Vagina (tissue), 2 donors: ENCODE measurements around the gene ADGRV1. TPM values are rescaled to one million over a fixed set of nuclear protein-coding genes. Genes with fewer than 3 reads are reported as not detected.
"Not testable (repeated sequence)": the region's sequence is repeated elsewhere in the genome, so short reads cannot be mapped to it uniquely, and the experiment has no call there.

Experiments used
- DNase-seq, 2 donors: peaks; one replicate each; pipeline ENCODE4 v3.0.0-alpha.2; 2017; ENCODE audit errors: extremely low spot score in 2 of 2
- H3K27ac ChIP-seq: fragments of 200-600 bp; sonication (generic); one replicate; pipeline ENCODE4 v1.5.1; 2019
- H3K27me3 ChIP-seq: fragments of 200-600 bp; sonication (generic); one replicate; pipeline ENCODE4 v1.5.1; 2019
- H3K36me3 ChIP-seq, 2 donors: fragments of 200-600 bp; sonication (generic); one replicate each; pipeline ENCODE4 v1.5.1; 2017 to 2019
- H3K4me1 ChIP-seq: fragments of 200-600 bp; sonication (generic); one replicate; pipeline ENCODE4 v1.5.1; 2019
- H3K4me3 ChIP-seq, 2 donors: fragments of 200-600 bp; sonication (generic); 1 replicate in 1 of 2; 2 replicates in 1 of 2; pipeline ENCODE4 v1.5.1; 2016 to 2019
- H3K9me3 ChIP-seq: fragments of 200-600 bp; sonication (generic); one replicate; pipeline ENCODE4 v1.5.1; 2019
- CTCF ChIP-seq, 3 experiments: fragments of 450-650 bp in 2 of 3; fragments of 200-600 bp in 1 of 3; sonication (generic) in 1 of 3; IDR thresholded peaks; one replicate each; pipeline ENCODE4 v1.5.1; 2017 to 2019; ENCODE audit warnings: antibody characterized with exemption in 3 of 3, mild to moderate bottlenecking in 2 of 3, moderate library complexity in 2 of 3
- POLR2A ChIP-seq, 2 donors: fragments of 450-650 bp; IDR thresholded peaks; one replicate each; pipeline ENCODE4 v1.6.1; 2017; ENCODE audit warnings: antibody characterized with exemption in 2 of 2, mild to moderate bottlenecking in 2 of 2, moderate library complexity in 2 of 2
- POLR2AphosphoS5 ChIP-seq, 2 donors: sonication (generic); formaldehyde crosslinking; IDR thresholded peaks; one replicate each; pipeline ENCODE4 v1.9.0; 2017; ENCODE audit warnings: antibody characterized with exemption in 2 of 2, mild to moderate bottlenecking in 2 of 2, low read depth in 1 of 2; ENCODE audit not compliant: insufficient read depth in 1 of 2
- intact Hi-C: fragments of 100-400 bp; cut with DNase I; formaldehyde crosslinking; loops from one replicate; pipeline ENCODE4 v1.15.1; 2023
- total RNA-seq: library from RNA; depleted of rRNA; stranded (reverse); fragments of >200 nt; gene quantifications from one replicate; pipeline ENCODE4 v1.2.3, GENCODE V29; 2016

Gene ADGRV1
- total RNA-seq, 1 donor from 2014 or later: 10.6 TPM

GRCh38 chr5:91032125-91032524, 473.5 kb downstream of the ADGRV1 start:
- no peak for DNase-seq
- intact Hi-C loops: no loop called here
- H3K27ac ChIP-seq: no peak overlapping the region
- no peaks in the 10 kb centered on the region for H3K36me3 ChIP-seq
- H3K4me1 ChIP-seq: peaks cover 3% of the 10 kb centered on the region
- no peak for TF ChIP-seq POLR2A (IDR thresholded peaks at IDR 0.05)
- H3K27me3 ChIP-seq: no peaks in the 10 kb centered on the region
- H3K4me3 ChIP-seq: no peak overlapping the region
- H3K9me3 ChIP-seq: no peaks in the 10 kb centered on the region

GRCh38 chr5:91033370-91033769, 474.8 kb downstream of the ADGRV1 start:
- intact Hi-C loops: no loop called here
- H3K27me3 ChIP-seq: no peaks in the 10 kb centered on the region
- no peak overlapping the region for H3K4me3 ChIP-seq
- no peaks in the 10 kb centered on the region for H3K36me3 ChIP-seq
- H3K27ac ChIP-seq: no peak overlapping the region
- no peaks in the 10 kb centered on the region for H3K9me3 ChIP-seq
- DNase-seq: no peak
- TF ChIP-seq POLR2A (IDR thresholded peaks at IDR 0.05) (no peak), POLR2AphosphoS5 (IDR thresholded peaks at IDR 0.05; ENCODE audit: insufficient read depth in 1 of 2, low read depth in 1 of 2) (no peak), CTCF (IDR thresholded peaks at IDR 0.05) (no peak)
- H3K4me1 ChIP-seq: peaks cover 5% of the 10 kb centered on the region

GRCh38 chr5:91038180-91038808, 479.7 kb downstream of the ADGRV1 start:
- Histone ChIP-seq H3K27me3 (no peaks in the 10 kb centered on the region), H3K27ac (no peak overlapping the region), H3K4me3 (no peak overlapping the region), H3K36me3 (no peaks in the 10 kb centered on the region), H3K9me3 (no peaks in the 10 kb centered on the region), H3K4me1 (peaks cover 18% of the 10 kb centered on the region)
- TF ChIP-seq POLR2AphosphoS5 (IDR thresholded peaks at IDR 0.05; ENCODE audit: insufficient read depth in 1 of 2, low read depth in 1 of 2) (no peak), CTCF (IDR thresholded peaks at IDR 0.05) (no peak), POLR2A (IDR thresholded peaks at IDR 0.05) (no peak)
- intact Hi-C loops: no loop called here
- no peak for DNase-seq

- H3K4me3 ChIP-seq, H3K27ac ChIP-seq, DNase-seq, H3K27me3 ChIP-seq, H3K36me3 ChIP-seq, intact Hi-C loops, H3K9me3 ChIP-seq: not testable (repeated sequence)
- peaks cover 18% of the 10 kb centered on the region for H3K4me1 ChIP-seq
These were observed 482.5 kb downstream of the ADGRV1 start for GRCh38 chr5:91041132-91041531.

- H3K9me3 ChIP-seq: no peaks in the 10 kb centered on the region
- no peaks in the 10 kb centered on the region for H3K27me3 ChIP-seq
- no peak for DNase-seq
- H3K4me3 ChIP-seq: no peak overlapping the region
- no peaks in the 10 kb centered on the region for H3K36me3 ChIP-seq
- peaks cover 18% of the 10 kb centered on the region for H3K4me1 ChIP-seq
- TF ChIP-seq CTCF (IDR thresholded peaks at IDR 0.05) (no peak), POLR2A (IDR thresholded peaks at IDR 0.05) (no peak), POLR2AphosphoS5 (IDR thresholded peaks at IDR 0.05; ENCODE audit: insufficient read depth in 1 of 2, low read depth in 1 of 2) (no peak)
- no peak overlapping the region for H3K27ac ChIP-seq
- intact Hi-C loops: no loop called here
These were observed 483.8 kb downstream of the ADGRV1 start for GRCh38 chr5:91042247-91042935.

GRCh38 chr5:91042936-91043255, 484.3 kb downstream of the ADGRV1 start:
- no peaks in the 10 kb centered on the region for H3K27me3 ChIP-seq
- H3K4me3 ChIP-seq: no peak overlapping the region
- peaks cover 17% of the 10 kb centered on the region for H3K4me1 ChIP-seq
- DNase-seq: no peak
- intact Hi-C loops: no loop called here
- H3K27ac ChIP-seq: no peak overlapping the region
- TF ChIP-seq POLR2A (IDR thresholded peaks at IDR 0.05) (no peak), CTCF (IDR thresholded peaks at IDR 0.05) (no peak), POLR2AphosphoS5 (IDR thresholded peaks at IDR 0.05; ENCODE audit: insufficient read depth in 1 of 2, low read depth in 1 of 2) (no peak)
- H3K36me3 ChIP-seq: no peaks in the 10 kb centered on the region
- H3K9me3 ChIP-seq: no peaks in the 10 kb centered on the region
